ENCODE measurements around the gene LAMA2. TPM values are rescaled to one million over a fixed set of nuclear protein-coding genes. Genes with fewer than 3 reads are reported as not detected.

Gene LAMA2
- total RNA-seq, 1 donor from 2014 or later: 54.0 TPM

DNA sequence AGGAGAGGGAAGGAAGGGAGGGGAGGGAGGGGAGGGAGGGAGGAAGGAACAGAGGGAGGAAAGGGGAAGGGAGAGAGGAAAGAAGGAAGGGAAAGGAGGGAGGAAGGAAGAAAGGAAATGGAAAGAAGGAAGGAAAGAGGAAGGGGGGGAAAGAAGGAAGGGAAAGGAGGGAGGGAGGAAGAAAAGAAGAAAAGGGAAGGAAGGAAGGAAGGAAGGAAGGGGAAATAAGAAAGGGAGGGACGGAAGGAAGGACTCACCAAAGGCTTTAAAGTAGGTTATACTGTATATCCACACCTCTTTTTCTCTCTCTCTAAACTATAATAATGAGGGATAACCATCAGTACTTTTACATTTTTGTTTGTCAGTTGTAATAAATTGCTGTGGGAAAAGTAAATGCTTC is 502.2 kb downstream of the LAMA2 start:
- Mint-ChIP-seq H3K9me3 (no peaks in the 10 kb centered on the region), H3K4me3 (no peak overlapping the region), H3K4me1 (ENCODE audit: unreplicated experiment) (no peaks in the 10 kb centered on the region), H3K27me3 (peaks cover 12% of the 10 kb centered on the region), H3K27ac (no peak overlapping the region), H3K36me3 (peaks cover 7% of the 10 kb centered on the region)
- no peak for TF ChIP-seq CTCF (conservative IDR thresholded peaks at IDR 0.05)
- DNase-seq (ENCODE audit: extremely low spot score, unreplicated experiment): no peak

DNA sequence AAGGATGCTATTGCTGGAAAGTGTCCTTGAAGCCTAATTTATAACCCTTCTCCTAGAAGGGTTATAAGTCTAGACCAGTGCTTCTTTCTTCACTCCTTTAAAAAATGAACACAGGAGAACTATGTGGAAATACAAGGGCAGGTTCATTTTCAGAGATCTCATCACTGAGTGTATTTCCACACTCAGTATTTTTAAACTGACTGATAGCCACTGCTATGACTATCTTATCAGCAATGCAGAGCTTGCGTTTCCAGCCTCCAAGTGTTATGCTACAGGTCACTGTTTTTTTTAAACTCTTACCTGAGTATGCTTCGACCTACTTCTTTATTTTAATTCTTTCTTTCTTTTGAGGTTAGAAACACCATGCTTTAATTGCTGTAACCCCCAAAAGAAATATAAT is 508.0 kb downstream of the LAMA2 start:
- H3K27me3 Mint-ChIP-seq: peaks cover 3% of the 10 kb centered on the region
- H3K27ac Mint-ChIP-seq: no peak overlapping the region
- H3K36me3 Mint-ChIP-seq: peaks cover 7% of the 10 kb centered on the region
- H3K9me3 Mint-ChIP-seq: no peaks in the 10 kb centered on the region
- H3K4me3 Mint-ChIP-seq: no peak overlapping the region
- no peak for DNase-seq (ENCODE audit: extremely low spot score, unreplicated experiment)
- no peak for TF ChIP-seq CTCF (conservative IDR thresholded peaks at IDR 0.05)
- peaks cover 5% of the 10 kb centered on the region for H3K4me1 Mint-ChIP-seq (ENCODE audit: unreplicated experiment)

DNA sequence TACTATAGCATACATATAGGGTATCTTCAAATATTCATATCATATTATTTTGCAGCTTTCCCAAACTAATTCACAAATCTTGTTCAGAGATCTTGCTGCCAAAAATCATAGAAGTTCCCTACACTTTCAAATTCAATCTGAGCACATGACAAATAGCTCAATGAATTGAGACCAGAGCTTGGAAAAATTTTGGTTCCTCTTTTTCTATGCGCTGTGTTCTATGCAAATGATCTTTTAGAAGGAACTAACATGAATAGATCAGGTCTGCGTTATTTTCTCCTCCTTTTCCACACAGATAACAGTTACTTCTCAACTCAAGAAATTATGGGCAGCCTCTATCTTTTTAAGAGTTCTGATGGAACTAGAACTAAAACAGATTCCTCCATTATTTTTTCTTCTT is 510.7 kb downstream of the LAMA2 start:
- peaks cover 5% of the 10 kb centered on the region for H3K4me1 Mint-ChIP-seq (ENCODE audit: unreplicated experiment)
- DNase-seq (ENCODE audit: extremely low spot score, unreplicated experiment): no peak
- H3K9me3 Mint-ChIP-seq: no peaks in the 10 kb centered on the region
- peaks cover 3% of the 10 kb centered on the region for H3K27me3 Mint-ChIP-seq
- TF ChIP-seq CTCF (conservative IDR thresholded peaks at IDR 0.05): no peak
- no peak overlapping the region for H3K27ac Mint-ChIP-seq
- H3K36me3 Mint-ChIP-seq: no peaks in the 10 kb centered on the region
- H3K4me3 Mint-ChIP-seq: no peak overlapping the region

GRCh38 chr6:129398764-129399163 is 515.8 kb downstream of the LAMA2 start:
- TF ChIP-seq CTCF (conservative IDR thresholded peaks at IDR 0.05): no peak
- H3K9me3 Mint-ChIP-seq: no peaks in the 10 kb centered on the region
- no peak for DNase-seq (ENCODE audit: extremely low spot score, unreplicated experiment)
- H3K4me1 Mint-ChIP-seq (ENCODE audit: unreplicated experiment): no peaks in the 10 kb centered on the region
- H3K4me3 Mint-ChIP-seq: no peak overlapping the region
- H3K27me3 Mint-ChIP-seq: no peaks in the 10 kb centered on the region
- no peak overlapping the region for H3K27ac Mint-ChIP-seq
- H3K36me3 Mint-ChIP-seq: no peaks in the 10 kb centered on the region

DNA sequence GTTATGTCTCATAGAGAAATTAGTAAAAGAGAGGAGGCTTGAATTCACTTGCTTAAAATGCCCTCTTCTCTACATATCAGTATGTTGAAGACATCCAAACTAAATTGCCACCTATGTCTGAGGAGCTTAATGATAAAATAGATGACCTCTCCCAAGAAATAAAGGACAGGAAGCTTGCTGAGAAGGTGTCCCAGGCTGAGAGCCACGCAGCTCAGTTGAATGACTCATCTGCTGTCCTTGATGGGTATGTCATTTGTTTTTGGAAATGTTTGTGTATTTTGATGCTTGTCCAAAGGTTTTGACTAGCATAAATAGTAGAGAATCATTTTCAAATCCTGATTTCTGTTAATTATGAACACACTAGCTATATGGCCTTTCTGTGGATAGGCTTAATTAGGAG is 519.3 kb downstream of the LAMA2 start:
- no peaks in the 10 kb centered on the region for H3K36me3 Mint-ChIP-seq

More for the DNA sequence above, 519.3 kb downstream of the LAMA2 start:
- Mint-ChIP-seq H3K27ac (no peak overlapping the region), H3K4me1 (ENCODE audit: unreplicated experiment) (no peaks in the 10 kb centered on the region), H3K9me3 (no peaks in the 10 kb centered on the region), H3K4me3 (no peak overlapping the region), H3K27me3 (no peaks in the 10 kb centered on the region)
- TF ChIP-seq CTCF (conservative IDR thresholded peaks at IDR 0.05): no peak
- no peak for DNase-seq (ENCODE audit: extremely low spot score, unreplicated experiment)

All from type B pancreatic cell (in vitro differentiated cells).